Cortex of kidney (tissue), 1 donor: ENCODE measurements around the gene CALU.

ENCODE experiments used
- DNase-seq: peaks from one replicate; lab custom pipeline; 2025; lab: John Stamatoyannopoulos, UW

The CALU gene

GRCh38 chr7:128811631-128812430, 72.7 kb downstream of the CALU start:
- DNase-seq = no peak

- no peak for DNase-seq
These were observed 73.5 kb downstream of the CALU start for GRCh38 chr7:128812514-128813168.

GRCh38 chr7:128814499-128814898, 75.3 kb downstream of the CALU start:
- DNase-seq = no peak

GRCh38 chr7:128815289-128815942, 76.3 kb downstream of the CALU start:
- DNase-seq = no peak

- DNase-seq = no peak
These were observed 79.5 kb downstream of the CALU start for GRCh38 chr7:128818694-128819093.
